PFSK-1 (cell line): Measurements from ENCODE around the gene FAM228B.

Experiments
- FOXP2 ChIP-seq: optimal IDR thresholded peaks from 2 replicates; pipeline ENCODE3; 2011; ENCODE audit warnings: borderline replicate concordance, control low read depth, inconsistent platforms; ENCODE audit not compliant: insufficient read depth; ENCODE audit errors: extremely low read length, extremely low read depth
- POLR2AphosphoS5 ChIP-seq: IDR thresholded peaks from 2 replicates; pipeline ENCODE4 v1.6.1; 2012; ENCODE audit warnings: low read depth, mild to moderate bottlenecking, control low read depth, low read length, moderate library complexity
- REST ChIP-seq, 2 experiments: IDR thresholded peaks; 2 replicates each; pipeline versions ENCODE4 v1.6.1 to v1.8.0; 2011 to 2012; ENCODE audit warnings: low read depth in 2 of 2, low read length in 2 of 2, control low read depth in 1 of 2, inconsistent platforms in 1 of 2, mild to moderate bottlenecking in 1 of 2, moderate library complexity in 1 of 2; ENCODE audit not compliant: insufficient read depth in 1 of 2
- SIN3A ChIP-seq: IDR thresholded peaks from 2 replicates; pipeline ENCODE4 v1.6.1; 2012; ENCODE audit warnings: mild to moderate bottlenecking, low read length, moderate library complexity, borderline replicate concordance; ENCODE audit not compliant: insufficient read depth
- TAF1 ChIP-seq: IDR thresholded peaks from 2 replicates; pipeline ENCODE4 v1.6.1; 2012; ENCODE audit warnings: low read length, control low read depth, borderline replicate concordance; ENCODE audit not compliant: insufficient read depth

The FAM228B gene

GRCh38 chr2:24206714-24207113, 83.4 kb downstream of the FAM228B start:
- TF ChIP-seq TAF1 = no peak
- TF ChIP-seq POLR2AphosphoS5 = no peak
- no peak for TF ChIP-seq SIN3A
- TF ChIP-seq REST (IDR thresholded peaks at IDR 0.05; ENCODE audit: insufficient read depth in 1 of 2, low read depth in 2 of 2, low read length in 2 of 2) = no peak
- no peak for TF ChIP-seq FOXP2

- TF ChIP-seq TAF1 (no peak), REST (IDR thresholded peaks at IDR 0.05; ENCODE audit: insufficient read depth in 1 of 2, low read depth in 2 of 2, low read length in 2 of 2) (no peak), POLR2AphosphoS5 (no peak), SIN3A (no peak), FOXP2 (no peak)
Measured at GRCh38 chr2:24207359-24207758, 84.1 kb downstream of the FAM228B start.

GRCh38 chr2:24208490-24208889, 85.2 kb downstream of the FAM228B start:
- TF ChIP-seq POLR2AphosphoS5 (no peak), FOXP2 (no peak), REST (IDR thresholded peaks at IDR 0.05; ENCODE audit: insufficient read depth in 1 of 2, low read depth in 2 of 2, low read length in 2 of 2) (no peak), TAF1 (no peak), SIN3A (no peak)

GRCh38 chr2:24209389-24210105, 86.3 kb downstream of the FAM228B start:
- TF ChIP-seq POLR2AphosphoS5 = no peak
- TF ChIP-seq TAF1 = no peak
- no peak for TF ChIP-seq SIN3A
- no peak for TF ChIP-seq REST (IDR thresholded peaks at IDR 0.05; ENCODE audit: insufficient read depth in 1 of 2, low read depth in 2 of 2, low read length in 2 of 2)
- TF ChIP-seq FOXP2 = no peak

GRCh38 chr2:24210106-24210455, 86.8 kb downstream of the FAM228B start:
- TF ChIP-seq POLR2AphosphoS5 (no peak), REST (IDR thresholded peaks at IDR 0.05; ENCODE audit: insufficient read depth in 1 of 2, low read depth in 2 of 2, low read length in 2 of 2) (no peak), FOXP2 (no peak), TAF1 (no peak), SIN3A (no peak)
